ENCODE results near the gene PSD2. TPM values are rescaled to one million over a fixed set of nuclear protein-coding genes. Genes with fewer than 3 reads are reported as not detected.

The PSD2 gene
- total RNA-seq, 1 donor from 2014 or later = 0.68 TPM

DNA sequence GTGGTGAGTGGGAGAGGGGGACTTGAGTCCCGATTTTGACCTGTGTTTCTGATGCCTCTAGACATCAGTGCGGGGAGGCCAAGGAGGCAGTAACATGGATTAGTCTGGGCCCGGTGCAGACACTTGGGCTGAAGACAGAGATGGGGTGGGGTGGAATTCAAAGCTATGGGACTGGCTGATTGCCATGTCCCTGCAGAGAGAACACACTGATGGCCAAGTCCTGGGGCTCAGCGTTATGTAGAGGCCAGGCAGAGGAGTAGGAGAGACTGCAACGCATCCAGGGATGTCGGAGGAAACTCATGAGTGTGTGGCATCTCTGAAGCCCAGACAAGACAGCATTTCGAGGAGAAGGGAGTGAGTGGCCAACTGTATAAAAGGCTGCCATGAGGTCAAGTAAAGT is 30.1 kb downstream of the PSD2 start:
- H3K4me3 Mint-ChIP-seq = no peak overlapping the region
- peaks cover 20% of the 10 kb centered on the region for H3K4me1 Mint-ChIP-seq
- H3K27ac Mint-ChIP-seq (ENCODE audit: unreplicated experiment) = peak overlapping the region; percentile 58
- peaks cover 4% of the 10 kb centered on the region for H3K27me3 Mint-ChIP-seq (ENCODE audit: low read depth)
- no peak for DNase-seq (ENCODE audit: low read depth, low spot score)
- TF ChIP-seq, protein P1, sequence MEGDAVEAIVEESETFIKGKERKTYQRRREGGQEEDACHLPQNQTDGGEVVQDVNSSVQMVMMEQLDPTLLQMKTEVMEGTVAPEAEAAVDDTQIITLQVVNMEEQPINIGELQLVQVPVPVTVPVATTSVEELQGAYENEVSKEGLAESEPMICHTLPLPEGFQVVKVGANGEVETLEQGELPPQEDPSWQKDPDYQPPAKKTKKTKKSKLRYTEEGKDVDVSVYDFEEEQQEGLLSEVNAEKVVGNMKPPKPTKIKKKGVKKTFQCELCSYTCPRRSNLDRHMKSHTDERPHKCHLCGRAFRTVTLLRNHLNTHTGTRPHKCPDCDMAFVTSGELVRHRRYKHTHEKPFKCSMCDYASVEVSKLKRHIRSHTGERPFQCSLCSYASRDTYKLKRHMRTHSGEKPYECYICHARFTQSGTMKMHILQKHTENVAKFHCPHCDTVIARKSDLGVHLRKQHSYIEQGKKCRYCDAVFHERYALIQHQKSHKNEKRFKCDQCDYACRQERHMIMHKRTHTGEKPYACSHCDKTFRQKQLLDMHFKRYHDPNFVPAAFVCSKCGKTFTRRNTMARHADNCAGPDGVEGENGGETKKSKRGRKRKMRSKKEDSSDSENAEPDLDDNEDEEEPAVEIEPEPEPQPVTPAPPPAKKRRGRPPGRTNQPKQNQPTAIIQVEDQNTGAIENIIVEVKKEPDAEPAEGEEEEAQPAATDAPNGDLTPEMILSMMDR (conservative IDR thresholded peaks at IDR 0.05) = no peak
- peaks cover 6% of the 10 kb centered on the region for H3K9me3 Mint-ChIP-seq
- H3K36me3 Mint-ChIP-seq (ENCODE audit: low read depth) = no peaks in the 10 kb centered on the region

DNA sequence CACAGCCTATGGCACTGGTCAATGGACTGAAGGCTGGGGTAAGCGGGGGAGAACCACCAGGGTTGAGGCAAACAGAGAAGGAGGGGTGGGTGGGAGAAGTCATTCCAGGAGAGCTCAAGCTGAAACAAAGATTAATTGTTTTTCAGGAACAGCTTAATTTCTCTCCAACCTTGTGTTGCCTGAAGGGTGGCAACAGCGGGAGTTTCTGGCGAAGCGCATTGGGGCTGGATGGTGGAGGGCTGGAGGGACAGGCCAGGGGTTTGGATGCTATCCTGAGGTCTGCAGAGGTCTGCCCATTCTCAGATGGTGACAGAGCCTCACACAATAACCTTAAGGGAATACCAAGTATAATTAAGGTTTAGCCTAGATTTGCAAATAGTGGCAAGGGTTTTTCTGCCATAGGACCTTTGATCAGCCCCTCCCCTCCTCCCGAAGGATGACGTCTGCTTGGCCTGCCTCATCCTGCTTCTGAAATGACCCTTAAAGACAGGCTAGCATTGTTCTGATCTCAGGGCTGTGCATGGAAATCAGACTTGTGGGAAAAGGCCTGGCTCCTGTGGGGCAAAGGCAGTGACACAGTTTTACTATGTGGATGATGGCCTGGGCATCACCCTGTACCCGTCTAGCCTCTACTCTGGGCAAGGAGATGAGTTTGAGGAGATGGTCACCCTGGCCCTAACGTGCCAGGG is 32.7 kb downstream of the PSD2 start:
- no peak for DNase-seq (ENCODE audit: low read depth, low spot score)
- Mint-ChIP-seq H3K9me3 (peaks cover 6% of the 10 kb centered on the region), H3K4me1 (peaks cover 20% of the 10 kb centered on the region), H3K4me3 (no peak overlapping the region), H3K27me3 (ENCODE audit: low read depth) (peaks cover 29% of the 10 kb centered on the region), H3K27ac (ENCODE audit: unreplicated experiment) (peak overlapping the region; percentile 23), H3K36me3 (ENCODE audit: low read depth) (no peaks in the 10 kb centered on the region)
- TF ChIP-seq, protein P1 (conservative IDR thresholded peaks at IDR 0.05) = no peak

- TF ChIP-seq, protein P1 (conservative IDR thresholded peaks at IDR 0.05) = no peak
- Mint-ChIP-seq H3K36me3 (ENCODE audit: low read depth) (no peaks in the 10 kb centered on the region), H3K27ac (ENCODE audit: unreplicated experiment) (no peak overlapping the region), H3K9me3 (peaks cover 6% of the 10 kb centered on the region), H3K27me3 (ENCODE audit: low read depth) (peaks cover 38% of the 10 kb centered on the region), H3K4me3 (no peak overlapping the region), H3K4me1 (peaks cover 20% of the 10 kb centered on the region)
- no peak for DNase-seq (ENCODE audit: low read depth, low spot score)
Observed at GRCh38 chr5:139829471-139829870, 33.9 kb downstream of the PSD2 start.

- H3K27me3 Mint-ChIP-seq (ENCODE audit: low read depth) = peaks cover 50% of the 10 kb centered on the region
- H3K27ac Mint-ChIP-seq (ENCODE audit: unreplicated experiment) = no peak overlapping the region
- H3K9me3 Mint-ChIP-seq = peaks cover 6% of the 10 kb centered on the region
- TF ChIP-seq, protein P1 (conservative IDR thresholded peaks at IDR 0.05) = no peak
- DNase-seq (ENCODE audit: low read depth, low spot score) = no peak
- no peaks in the 10 kb centered on the region for H3K36me3 Mint-ChIP-seq (ENCODE audit: low read depth)
- H3K4me1 Mint-ChIP-seq = peaks cover 20% of the 10 kb centered on the region
- H3K4me3 Mint-ChIP-seq = no peak overlapping the region
Observed at GRCh38 chr5:139831624-139832023, 36.0 kb downstream of the PSD2 start.

DNA sequence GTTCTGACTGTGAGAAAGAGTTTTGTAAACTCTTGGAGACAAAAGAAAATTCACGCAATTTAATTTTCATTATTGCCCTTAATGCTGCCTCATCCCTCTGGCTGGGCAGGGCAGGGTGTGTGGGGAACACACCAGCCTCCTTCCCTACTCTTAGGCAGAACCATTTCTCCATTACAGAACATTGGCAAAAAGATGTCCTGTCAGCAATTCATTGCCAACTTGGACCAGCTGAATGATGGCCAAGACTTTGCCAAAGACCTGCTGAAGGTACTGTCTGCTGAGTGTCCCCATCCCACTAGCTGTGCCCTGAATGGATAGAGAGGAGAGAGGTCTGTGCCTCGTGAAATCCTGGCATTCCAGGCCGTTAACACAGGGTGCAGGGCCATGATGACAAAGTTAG is 37.9 kb downstream of the PSD2 start:
- DNase-seq (ENCODE audit: low read depth, low spot score) = no peak
- H3K4me3 Mint-ChIP-seq = no peak overlapping the region
- no peaks in the 10 kb centered on the region for H3K36me3 Mint-ChIP-seq (ENCODE audit: low read depth)
- TF ChIP-seq, protein P1 (conservative IDR thresholded peaks at IDR 0.05) = no peak
- H3K9me3 Mint-ChIP-seq = no peaks in the 10 kb centered on the region
- no peak overlapping the region for H3K27ac Mint-ChIP-seq (ENCODE audit: unreplicated experiment)
- peaks cover 7% of the 10 kb centered on the region for H3K4me1 Mint-ChIP-seq
- peaks cover 47% of the 10 kb centered on the region for H3K27me3 Mint-ChIP-seq (ENCODE audit: low read depth)

All from neural crest cell (in vitro differentiated cells).